Endothelial cell (in vitro differentiated cells): ENCODE results near the gene KAZN. TPM values are rescaled to one million over a fixed set of nuclear protein-coding genes. Genes with fewer than 3 reads are reported as not detected.

Experiments used
- DNase-seq: peaks from one replicate; pipeline ENCODE4 v3.0.0; 2021; ENCODE audit warnings: low spot score
- H3K27ac Mint-ChIP-seq: one replicate; pipeline ENCODE4 v1.8.0; 2021; ENCODE audit warnings: mixed read lengths, inconsistent platforms; ENCODE audit not compliant: unreplicated experiment
- H3K27me3 Mint-ChIP-seq: one replicate; pipeline ENCODE4 v1.8.0; 2021; ENCODE audit warnings: mild to moderate bottlenecking, moderate library complexity, mixed read lengths, inconsistent platforms; ENCODE audit not compliant: unreplicated experiment
- H3K36me3 Mint-ChIP-seq: one replicate; pipeline ENCODE4 v1.8.0; 2021; ENCODE audit warnings: mild to moderate bottlenecking, low read depth, mixed read lengths, inconsistent platforms; ENCODE audit not compliant: unreplicated experiment
- H3K4me1 Mint-ChIP-seq: one replicate; pipeline ENCODE4 v1.8.0; 2021; ENCODE audit warnings: mild to moderate bottlenecking, mixed read lengths, inconsistent platforms; ENCODE audit not compliant: unreplicated experiment
- H3K4me3 Mint-ChIP-seq: one replicate; pipeline ENCODE4 v1.8.0; 2021; ENCODE audit warnings: mild to moderate bottlenecking, mixed read lengths, inconsistent platforms; ENCODE audit not compliant: unreplicated experiment
- H3K9me3 Mint-ChIP-seq: one replicate; pipeline ENCODE4 v1.8.0; 2021; ENCODE audit warnings: mixed read lengths, inconsistent platforms; ENCODE audit not compliant: unreplicated experiment
- total RNA-seq: library from RNA; stranded (reverse); fragmentation: NEBNext Ultra II Directional; extraction: Animal tissue kit (Norgen Biotek cat#: 25700); gene quantifications from one replicate; pipeline ENCODE4 v1.2.1, GENCODE V29; 2021; ENCODE audit not compliant: unreplicated experiment
- TF ChIP-seq, protein P1 (sequence below): fragments of 200-600 bp; sonication (generic); IDR thresholded peaks from one replicate; pipeline ENCODE4 v1.5.0; 2021; ENCODE audit warnings: antibody characterized with exemption; ENCODE audit not compliant: unreplicated experiment

Gene KAZN
- total RNA-seq, 1 donor from 2014 or later, result 10.1 TPM

DNA sequence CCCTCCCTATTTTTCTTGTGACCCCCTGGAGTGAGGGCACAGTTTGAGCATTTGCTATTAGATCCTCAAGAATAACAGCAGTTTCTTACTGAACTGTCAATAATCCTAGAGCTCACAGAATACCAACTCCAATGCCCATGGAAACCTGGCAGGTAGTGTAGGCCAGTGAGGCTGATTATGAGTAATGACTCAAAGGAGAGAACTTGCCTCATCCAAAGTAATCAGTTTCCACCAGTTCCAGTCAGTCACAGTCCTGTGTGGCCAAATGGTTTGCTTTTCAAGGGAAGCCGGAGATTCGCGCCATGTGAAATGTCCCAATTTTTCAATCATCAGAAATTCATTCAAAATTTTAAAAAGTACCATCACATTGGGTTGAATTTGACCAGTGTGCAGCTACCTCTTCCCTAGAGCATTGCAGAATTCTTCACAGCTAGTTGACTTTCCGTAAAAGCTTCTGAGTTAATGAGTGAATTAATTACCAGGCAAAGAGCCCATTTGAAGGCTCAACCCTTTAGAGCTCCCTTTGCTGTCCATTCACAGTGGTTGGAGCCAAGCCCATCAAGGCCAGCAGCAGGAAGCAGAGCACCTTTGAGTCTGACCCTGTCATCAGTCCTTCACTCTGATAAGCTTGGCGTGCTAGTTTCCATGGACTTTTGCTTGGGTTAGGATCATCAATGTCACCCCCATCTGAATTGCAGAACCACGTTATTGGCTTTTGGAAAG is 170.3 kb downstream of the KAZN start:
- Mint-ChIP-seq H3K27me3 (no peaks in the 10 kb centered on the region), H3K9me3 (no peaks in the 10 kb centered on the region), H3K4me3 (no peak overlapping the region), H3K36me3 (no peaks in the 10 kb centered on the region), H3K27ac (no peak overlapping the region), H3K4me1 (no peaks in the 10 kb centered on the region)
- DNase-seq, result no peak
- TF ChIP-seq, protein P1, sequence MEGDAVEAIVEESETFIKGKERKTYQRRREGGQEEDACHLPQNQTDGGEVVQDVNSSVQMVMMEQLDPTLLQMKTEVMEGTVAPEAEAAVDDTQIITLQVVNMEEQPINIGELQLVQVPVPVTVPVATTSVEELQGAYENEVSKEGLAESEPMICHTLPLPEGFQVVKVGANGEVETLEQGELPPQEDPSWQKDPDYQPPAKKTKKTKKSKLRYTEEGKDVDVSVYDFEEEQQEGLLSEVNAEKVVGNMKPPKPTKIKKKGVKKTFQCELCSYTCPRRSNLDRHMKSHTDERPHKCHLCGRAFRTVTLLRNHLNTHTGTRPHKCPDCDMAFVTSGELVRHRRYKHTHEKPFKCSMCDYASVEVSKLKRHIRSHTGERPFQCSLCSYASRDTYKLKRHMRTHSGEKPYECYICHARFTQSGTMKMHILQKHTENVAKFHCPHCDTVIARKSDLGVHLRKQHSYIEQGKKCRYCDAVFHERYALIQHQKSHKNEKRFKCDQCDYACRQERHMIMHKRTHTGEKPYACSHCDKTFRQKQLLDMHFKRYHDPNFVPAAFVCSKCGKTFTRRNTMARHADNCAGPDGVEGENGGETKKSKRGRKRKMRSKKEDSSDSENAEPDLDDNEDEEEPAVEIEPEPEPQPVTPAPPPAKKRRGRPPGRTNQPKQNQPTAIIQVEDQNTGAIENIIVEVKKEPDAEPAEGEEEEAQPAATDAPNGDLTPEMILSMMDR, result no peak

DNA sequence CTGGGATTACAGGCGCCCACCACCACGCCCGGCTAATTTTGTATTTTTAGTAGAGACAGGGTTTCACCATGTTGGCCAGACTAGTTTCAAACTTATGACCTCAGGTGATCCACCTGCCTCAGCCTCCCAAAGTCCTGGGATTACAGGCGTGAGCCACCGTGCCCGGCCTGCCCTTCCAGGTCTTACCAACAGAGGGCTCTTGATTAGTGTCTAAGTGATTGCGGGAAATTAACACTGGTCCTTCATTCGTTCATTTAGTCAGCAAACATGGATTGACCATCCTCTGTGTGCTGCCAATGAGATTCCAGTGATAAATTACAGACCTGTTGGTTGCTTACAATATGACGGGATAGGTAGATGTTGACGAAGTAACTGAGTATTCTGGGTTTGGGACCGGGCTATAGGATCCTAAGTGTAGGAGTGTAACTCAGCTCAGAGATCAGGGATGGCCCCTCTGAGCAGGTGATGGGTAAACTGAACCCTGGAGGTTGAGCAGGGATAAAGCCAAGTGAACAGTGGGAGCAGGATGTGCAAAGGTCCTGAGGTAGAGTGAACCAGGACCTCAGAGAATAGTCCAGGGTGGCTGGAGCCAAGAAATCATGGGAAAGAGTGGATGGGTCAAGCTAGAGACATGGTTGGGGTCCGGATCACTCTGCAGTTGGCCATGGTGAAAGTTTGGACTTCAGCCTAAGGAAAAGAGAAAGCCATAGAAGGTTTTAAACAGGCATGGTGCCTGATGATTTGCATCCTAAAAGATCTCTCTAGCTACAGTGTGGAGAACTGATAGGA is 171.2 kb downstream of the KAZN start:
- Mint-ChIP-seq H3K27me3 (peaks cover 1% of the 10 kb centered on the region), H3K27ac (no peak overlapping the region), H3K4me1 (no peaks in the 10 kb centered on the region), H3K4me3 (no peak overlapping the region), H3K36me3 (no peaks in the 10 kb centered on the region), H3K9me3 (no peaks in the 10 kb centered on the region)
- DNase-seq, result no peak
- TF ChIP-seq, protein P1, result no peak

DNA sequence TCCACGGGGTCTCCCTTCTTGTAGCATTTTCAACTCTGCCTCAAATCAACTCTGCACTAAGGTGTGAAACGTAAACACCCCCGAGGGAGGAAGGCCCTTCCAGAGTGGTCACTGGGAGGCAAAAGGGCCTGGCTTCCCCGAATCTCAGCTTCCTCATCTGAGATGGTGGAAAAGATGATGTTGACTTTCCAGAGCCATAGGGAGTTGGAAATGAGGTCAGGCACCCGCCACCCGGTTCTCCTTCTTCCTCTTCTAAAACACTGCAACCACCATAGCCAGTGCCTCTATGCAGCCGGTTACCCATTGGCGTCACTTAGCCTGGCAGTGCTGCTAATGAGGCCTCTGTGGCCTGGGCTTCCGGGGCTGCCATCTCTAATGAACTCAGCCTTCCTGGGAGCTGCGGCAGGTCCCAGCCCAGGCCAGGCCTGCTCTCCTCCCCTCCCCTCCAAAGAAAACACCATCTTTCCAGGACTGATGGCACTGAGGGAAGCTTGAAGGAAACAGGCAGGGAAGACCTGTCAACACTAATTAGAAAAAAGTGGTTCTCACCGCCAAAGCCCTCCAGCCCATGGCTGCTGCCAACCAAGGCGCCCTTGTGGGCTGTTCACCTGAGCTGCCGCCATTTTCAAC is 175.0 kb downstream of the KAZN start:
- H3K4me1 Mint-ChIP-seq, result no peaks in the 10 kb centered on the region

DNA sequence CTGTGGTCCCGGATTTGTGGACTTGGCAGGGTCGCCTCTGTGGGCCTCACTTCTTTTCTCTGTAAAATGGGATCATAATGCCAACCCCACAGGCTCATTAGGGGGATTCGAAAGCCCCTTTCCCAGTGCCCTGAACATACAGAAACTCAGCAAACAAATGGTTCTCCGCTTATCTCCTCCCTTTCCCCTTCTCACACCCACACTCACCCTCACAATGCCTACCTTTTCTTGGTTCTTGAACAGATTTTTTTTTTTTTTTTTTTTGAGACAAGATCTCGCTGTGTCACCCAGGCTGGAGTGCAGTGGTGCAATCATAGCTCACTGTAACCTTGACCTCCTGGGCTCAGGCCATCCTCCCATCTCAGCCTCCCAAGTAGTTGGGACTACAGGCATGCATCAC is 175.7 kb downstream of the KAZN start:
- no peak overlapping the region for H3K4me3 Mint-ChIP-seq
- H3K36me3 Mint-ChIP-seq, result no peaks in the 10 kb centered on the region
- no peak overlapping the region for H3K27ac Mint-ChIP-seq
- no peaks in the 10 kb centered on the region for H3K9me3 Mint-ChIP-seq
- TF ChIP-seq, protein P1, result no peak
- DNase-seq, result no peak
- peaks cover 1% of the 10 kb centered on the region for H3K27me3 Mint-ChIP-seq
- peaks cover 2% of the 10 kb centered on the region for H3K4me1 Mint-ChIP-seq

More for the DNA sequence above, 175.0 kb downstream of the KAZN start:
- TF ChIP-seq, protein P1, result no peak
- no peaks in the 10 kb centered on the region for H3K9me3 Mint-ChIP-seq
- no peak for DNase-seq
- no peak overlapping the region for H3K27ac Mint-ChIP-seq
- H3K4me3 Mint-ChIP-seq, result no peak overlapping the region
- H3K36me3 Mint-ChIP-seq, result no peaks in the 10 kb centered on the region
- H3K27me3 Mint-ChIP-seq, result peaks cover 1% of the 10 kb centered on the region

DNA sequence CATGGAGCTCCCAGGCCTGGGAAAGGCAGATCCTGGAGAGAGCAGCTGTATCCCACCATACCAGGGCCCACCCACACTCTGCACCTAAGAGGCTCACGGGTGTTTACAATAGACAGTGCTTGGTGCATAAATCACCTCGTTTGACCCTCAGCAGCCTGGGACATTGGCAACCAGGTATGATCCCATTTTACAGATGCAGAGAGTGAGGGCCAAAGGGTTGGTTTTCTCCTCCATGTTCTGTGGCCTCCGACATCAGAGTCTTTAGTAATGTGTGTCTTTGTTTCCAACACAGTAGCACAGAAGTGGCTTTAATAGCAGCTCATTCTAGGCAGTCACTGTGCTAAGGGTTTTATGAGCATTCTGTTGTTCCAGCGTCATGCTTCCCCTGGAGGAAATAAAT is 176.5 kb downstream of the KAZN start:
- Mint-ChIP-seq H3K4me1 (peaks cover 6% of the 10 kb centered on the region), H3K27ac (no peak overlapping the region), H3K27me3 (peaks cover 1% of the 10 kb centered on the region), H3K9me3 (no peaks in the 10 kb centered on the region), H3K36me3 (no peaks in the 10 kb centered on the region), H3K4me3 (no peak overlapping the region)
- TF ChIP-seq, protein P1, result no peak
- DNase-seq, result no peak
